HG02885 (cell line): ENCODE data around the gene WDR3.
"Not testable (repeated sequence)": the region's sequence is repeated elsewhere in the genome, so short reads cannot be mapped to it uniquely, and the experiment has no call there.

ENCODE experiments used
- ATAC-seq: cut with Tn5 transposase; IDR thresholded peaks from one replicate; pipeline ENCODE4 v1.9.1; 2021; ENCODE audit warnings: mild to moderate bottlenecking; ENCODE audit not compliant: unreplicated experiment, poor library complexity

Gene WDR3

DNA sequence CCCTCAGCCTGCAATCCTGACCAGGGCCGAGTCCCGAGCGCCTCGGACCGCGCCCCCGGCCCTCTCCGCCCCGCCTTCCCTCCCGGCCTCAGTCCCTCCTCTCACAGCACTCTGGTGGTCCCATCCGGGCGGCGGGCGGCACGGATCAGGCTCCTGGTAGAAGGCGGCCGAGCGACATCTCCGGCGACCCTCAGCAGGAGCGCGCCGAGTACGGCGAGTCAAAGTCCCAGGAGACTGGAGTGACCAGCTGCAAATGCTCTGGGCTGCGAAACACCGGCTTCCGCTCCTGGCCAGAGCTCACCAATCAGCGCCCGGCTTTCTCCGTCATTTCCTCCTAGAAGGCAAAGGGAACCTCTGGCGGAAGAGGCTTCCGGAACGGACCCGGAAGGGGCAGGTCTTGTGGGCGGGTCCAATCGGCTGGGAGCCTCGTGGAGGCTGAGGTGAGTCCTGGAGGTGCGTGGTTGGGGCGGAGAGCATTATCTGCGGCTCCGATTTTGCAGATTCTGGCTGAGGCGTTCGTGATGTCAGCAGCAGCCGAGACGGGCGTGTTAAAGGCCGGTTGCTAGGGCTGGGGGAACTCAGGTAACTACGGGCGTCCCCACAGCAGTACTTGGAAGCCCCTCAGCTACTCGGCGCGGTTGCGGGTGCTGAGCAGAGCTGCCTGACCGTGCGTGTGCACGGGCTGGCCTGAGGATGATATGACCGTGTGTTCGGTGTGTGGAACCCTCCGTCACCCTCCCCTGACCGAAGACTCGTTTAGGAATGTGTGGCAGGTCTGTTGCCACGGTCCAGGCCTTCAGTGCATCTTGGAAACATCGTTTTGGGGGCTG, at the start of gene WDR3, which contains the start of gene GDAP2:
Gene WDR3 (plus strand): TSS at position 397 of the 830 bp plus-strand sequence. CDS start 3,581 bp downstream, outside the sequence.
Gene GDAP2 (minus strand): TSS at position 279 of the 830 bp plus-strand sequence. CDS start 9,264 bp downstream, outside the sequence.
- peak; percentile 95 for ATAC-seq

DNA sequence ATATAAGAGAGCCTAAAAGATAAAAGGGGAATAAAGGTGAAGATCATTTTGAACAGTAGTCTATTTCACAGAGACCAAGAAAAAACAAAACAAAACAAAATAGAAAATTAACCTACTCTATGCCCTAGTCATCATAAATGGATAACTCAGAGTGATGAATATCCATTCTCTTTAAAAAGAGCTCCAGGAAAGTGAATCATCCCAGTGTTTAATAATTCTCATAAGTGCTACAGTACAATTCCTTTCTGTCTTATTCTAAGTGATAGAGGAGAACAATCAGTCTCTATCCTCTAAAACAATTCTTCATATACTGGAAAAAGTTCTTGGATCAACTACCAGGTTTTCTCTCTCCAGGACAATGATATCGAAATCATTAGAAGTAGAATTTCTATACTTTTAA, 45.9 kb upstream of the WDR3 start:
- no peak for ATAC-seq

- no peak for ATAC-seq
Measured at GRCh38 chr1:117886101-117886795, 43.3 kb upstream of the WDR3 start.

- no peak for ATAC-seq
Measured at GRCh38 chr1:117890452-117890851, 39.1 kb upstream of the WDR3 start.

DNA sequence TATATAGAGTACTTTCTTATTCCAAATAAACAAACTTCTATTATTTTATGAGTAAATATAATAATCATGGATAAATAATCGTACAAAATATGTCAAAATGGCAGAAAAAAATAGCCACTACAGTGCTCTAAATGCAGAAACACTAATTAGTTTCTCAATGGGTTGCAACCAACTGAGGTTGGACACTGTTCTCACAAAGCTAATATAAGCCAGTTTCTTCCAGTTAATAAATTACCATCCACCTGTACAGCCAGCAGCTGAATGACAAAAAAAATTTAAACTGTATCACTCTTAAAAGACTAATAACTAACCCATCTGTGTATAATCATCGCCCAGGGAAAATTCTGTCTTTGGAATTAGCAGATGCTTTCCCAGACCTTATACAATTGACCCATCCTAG, 37.0 kb upstream of the WDR3 start:
- ATAC-seq, result no peak

DNA sequence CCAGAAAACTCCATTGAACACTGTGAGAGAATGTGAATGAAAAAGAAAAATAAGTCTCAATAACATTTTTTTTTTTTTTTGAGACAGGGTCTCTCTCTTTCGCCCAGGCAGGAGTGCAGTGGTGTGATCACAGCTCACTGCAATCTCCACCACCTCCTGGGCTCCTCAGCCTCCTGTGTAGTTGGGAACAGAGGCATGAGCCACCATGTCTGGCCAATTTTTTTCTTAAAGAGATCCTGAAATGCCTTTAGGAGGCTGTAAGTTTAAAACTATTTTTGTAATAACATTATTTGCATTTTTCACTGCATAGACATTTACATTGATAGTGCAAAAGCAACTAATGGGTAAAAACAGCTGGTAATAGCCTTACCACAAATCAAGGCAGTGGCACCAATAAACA, 35.5 kb upstream of the WDR3 start:
- no peak for ATAC-seq

- peak; percentile 94 for ATAC-seq
Measured at GRCh38 chr1:117895482-117896114, 33.9 kb upstream of the WDR3 start.

GRCh38 chr1:117897551-117897950, 32.0 kb upstream of the WDR3 start:
- ATAC-seq, result no peak

DNA sequence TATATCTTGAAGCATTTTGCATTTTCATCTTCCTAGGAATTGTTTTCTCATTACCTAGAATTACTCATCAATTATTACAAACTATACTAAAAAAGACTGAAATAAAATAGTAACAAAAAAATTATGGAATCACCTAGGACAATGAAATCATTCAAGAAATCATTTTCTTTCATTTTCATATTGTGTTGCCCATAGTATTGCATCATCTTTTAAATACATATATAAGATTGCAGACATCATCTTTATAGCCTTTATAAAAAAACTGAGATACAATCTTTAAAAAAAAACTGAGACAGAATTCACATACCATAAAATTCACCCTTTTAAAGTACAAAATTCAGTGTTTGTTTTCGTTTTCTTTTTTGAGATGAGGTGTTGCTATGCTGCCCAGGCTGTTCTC, 29.7 kb upstream of the WDR3 start:
- ATAC-seq, result no peak

GRCh38 chr1:117902944-117903343, 26.6 kb upstream of the WDR3 start:
- ATAC-seq, result no peak

GRCh38 chr1:117904485-117904884, 25.1 kb upstream of the WDR3 start:
- ATAC-seq, result no peak

DNA sequence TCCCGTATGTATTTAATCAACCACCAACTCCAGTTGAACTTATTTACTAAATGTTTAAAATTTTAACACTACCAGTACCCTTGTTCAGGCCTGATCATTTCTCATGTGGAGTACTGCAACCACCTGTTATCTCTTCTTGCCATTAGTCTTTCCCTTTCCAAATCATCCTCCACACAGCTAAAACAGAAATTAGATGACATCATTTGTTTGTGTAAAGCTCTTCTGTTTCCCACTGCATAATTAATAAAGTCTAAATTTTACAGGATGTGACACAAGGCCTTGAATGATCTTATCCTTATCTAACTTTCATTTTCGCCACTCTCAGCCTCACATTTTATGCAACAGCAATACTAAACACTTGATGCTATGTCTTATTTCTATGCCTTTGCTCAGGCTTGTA, 24.5 kb upstream of the WDR3 start:
- no peak for ATAC-seq

GRCh38 chr1:117911051-117911450, 18.5 kb upstream of the WDR3 start:
- ATAC-seq, result no peak

GRCh38 chr1:117919376-117919775, 10.2 kb upstream of the WDR3 start:
- ATAC-seq, result no peak

DNA sequence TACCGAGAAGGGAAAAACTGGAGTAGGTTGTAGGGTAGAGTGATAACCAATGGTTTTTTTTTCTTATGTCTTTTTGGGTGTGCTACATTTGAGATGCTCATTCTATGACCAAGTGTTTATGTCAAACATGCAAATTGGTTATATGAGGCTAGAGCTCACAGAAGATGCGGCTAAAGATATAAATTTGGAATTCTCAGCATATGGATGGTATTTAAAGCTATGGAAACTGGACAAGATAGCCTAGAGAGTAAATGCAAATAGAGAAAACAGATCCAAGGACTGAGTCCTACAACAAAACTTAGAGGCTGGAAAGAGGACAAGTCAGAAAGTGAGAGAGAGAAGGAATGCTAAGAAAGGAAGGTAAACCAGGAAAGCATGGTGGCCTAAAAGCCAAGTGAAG, 7.5 kb upstream of the WDR3 start:
- ATAC-seq, result no peak

- ATAC-seq, result not testable (repeated sequence)
Measured at GRCh38 chr1:117922717-117923116, 6.8 kb upstream of the WDR3 start.

- no peak for ATAC-seq
Measured at GRCh38 chr1:117925981-117926380, 3.6 kb upstream of the WDR3 start.

DNA sequence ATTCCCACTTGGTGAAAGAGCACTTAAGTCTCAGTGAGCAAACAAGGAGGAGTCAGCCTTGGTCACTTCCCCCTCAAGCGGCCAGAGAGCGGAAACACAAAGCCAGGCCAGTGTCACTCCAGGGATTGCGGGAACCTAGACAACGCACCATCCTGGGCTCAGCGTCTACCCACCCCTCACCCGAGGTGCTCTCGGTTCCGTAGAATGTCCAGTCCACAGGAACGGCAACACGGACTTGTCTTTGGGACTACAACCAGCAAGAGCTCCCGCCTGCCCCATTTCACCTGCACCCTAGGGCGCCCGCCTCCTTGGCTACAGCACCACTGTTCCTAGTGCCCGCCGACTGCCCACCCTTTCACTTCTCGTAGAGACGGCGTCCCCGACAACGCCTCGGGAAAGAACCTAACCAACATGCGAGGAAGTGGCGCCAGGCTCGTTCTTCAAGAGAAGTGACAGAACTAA, 627 bp upstream of the WDR3 start:
- peak; percentile 46 for ATAC-seq

GRCh38 chr1:117930173-117930447, 571 bp downstream of the WDR3 start:
- ATAC-seq, result peak; percentile 2

- ATAC-seq, result no peak
Measured at GRCh38 chr1:117930484-117930883, 945 bp downstream of the WDR3 start.

- no peak for ATAC-seq
Measured at GRCh38 chr1:117932576-117932975, 3.0 kb downstream of the WDR3 start.
